Measurements from ENCODE around the gene RPL9.
"Not testable (repeated sequence)": the region's sequence is repeated elsewhere in the genome, so short reads cannot be mapped to it uniquely, and the experiment has no call there.

RPL9 gene

DNA sequence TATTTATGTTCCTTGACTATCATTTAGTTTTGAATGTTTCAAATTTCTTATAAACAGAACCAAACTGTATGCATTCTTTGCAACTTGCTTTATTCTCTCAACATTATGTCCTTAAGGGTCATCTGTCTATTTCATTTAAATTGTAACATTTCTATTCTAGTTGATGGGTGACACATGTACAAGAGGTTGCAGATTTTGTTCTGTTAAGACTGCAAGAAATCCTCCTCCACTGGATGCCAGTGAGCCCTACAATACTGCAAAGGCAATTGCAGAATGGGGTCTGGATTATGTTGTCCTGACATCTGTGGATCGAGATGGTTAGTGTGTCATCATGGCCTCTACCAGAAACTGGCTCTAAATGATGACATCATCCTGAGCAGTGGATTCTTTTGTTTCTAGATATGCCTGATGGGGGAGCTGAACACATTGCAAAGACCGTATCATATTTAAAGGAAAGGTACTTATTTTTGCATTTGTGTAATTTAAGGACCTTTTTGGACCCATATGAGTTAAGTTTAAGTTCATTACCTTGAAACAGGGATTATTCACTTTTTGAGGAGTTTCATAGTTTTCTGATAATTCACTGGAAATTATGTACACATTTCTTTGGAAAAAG, 6.3 kb upstream of the RPL9 start:
- peak overlapping the region; percentile 49; the same call in 1 of the 2 replicates for H3K27ac ChIP-seq (ENCODE audit: low read depth, low read length)
- peak overlapping the region; percentile 54 for H2AFZ ChIP-seq (ENCODE audit: low read length, unreplicated experiment)
- no peak overlapping the region; the same call in 1 of the 2 replicates for H3K4me3 ChIP-seq (ENCODE audit: low read depth, low read length)
- H3K36me3 ChIP-seq (ENCODE audit: insufficient read depth, low read length): peaks cover 10% of the 10 kb centered on the region
- peaks cover 12% of the 10 kb centered on the region for H3K79me2 ChIP-seq (ENCODE audit: control insufficient read depth, insufficient read depth, low read length, unreplicated experiment)
- peaks cover 7% of the 10 kb centered on the region for H3K4me1 ChIP-seq (ENCODE audit: control insufficient read depth, insufficient read depth, low read length, unreplicated experiment)
- H3K27me3 ChIP-seq (ENCODE audit: insufficient read depth, low read length): no peaks in the 10 kb centered on the region

DNA sequence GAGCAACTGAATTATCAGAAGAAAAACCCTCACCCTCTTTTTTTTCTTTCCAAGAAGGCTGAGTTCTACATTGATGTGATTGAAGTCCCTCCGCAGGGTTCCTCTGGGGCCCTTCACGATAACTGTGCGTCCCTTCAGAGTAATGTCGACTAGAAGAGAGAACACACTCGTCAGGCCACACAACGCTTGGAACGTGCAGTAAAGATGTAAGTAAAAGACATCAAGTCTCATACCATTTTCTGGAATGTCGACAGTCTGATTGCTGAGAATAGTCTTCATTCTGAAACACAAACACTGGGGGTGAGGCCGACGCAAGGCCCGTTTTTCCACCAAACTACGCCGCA, 589 bp downstream of the RPL9 start:
- peak overlapping the region; percentile 93 for H3K4me3 ChIP-seq (ENCODE audit: low read depth, low read length)
- peaks cover 25% of the 10 kb centered on the region for H3K4me1 ChIP-seq (ENCODE audit: control insufficient read depth, insufficient read depth, low read length, unreplicated experiment)
- H2AFZ ChIP-seq (ENCODE audit: low read length, unreplicated experiment); H3K27me3 ChIP-seq (ENCODE audit: insufficient read depth, low read length): not testable (repeated sequence)
- peak overlapping the region; percentile 86 for H3K27ac ChIP-seq (ENCODE audit: low read depth, low read length)
- H3K79me2 ChIP-seq (ENCODE audit: control insufficient read depth, insufficient read depth, low read length, unreplicated experiment): peaks cover 55% of the 10 kb centered on the region
- peaks cover 54% of the 10 kb centered on the region for H3K36me3 ChIP-seq (ENCODE audit: insufficient read depth, low read length)

DNA sequence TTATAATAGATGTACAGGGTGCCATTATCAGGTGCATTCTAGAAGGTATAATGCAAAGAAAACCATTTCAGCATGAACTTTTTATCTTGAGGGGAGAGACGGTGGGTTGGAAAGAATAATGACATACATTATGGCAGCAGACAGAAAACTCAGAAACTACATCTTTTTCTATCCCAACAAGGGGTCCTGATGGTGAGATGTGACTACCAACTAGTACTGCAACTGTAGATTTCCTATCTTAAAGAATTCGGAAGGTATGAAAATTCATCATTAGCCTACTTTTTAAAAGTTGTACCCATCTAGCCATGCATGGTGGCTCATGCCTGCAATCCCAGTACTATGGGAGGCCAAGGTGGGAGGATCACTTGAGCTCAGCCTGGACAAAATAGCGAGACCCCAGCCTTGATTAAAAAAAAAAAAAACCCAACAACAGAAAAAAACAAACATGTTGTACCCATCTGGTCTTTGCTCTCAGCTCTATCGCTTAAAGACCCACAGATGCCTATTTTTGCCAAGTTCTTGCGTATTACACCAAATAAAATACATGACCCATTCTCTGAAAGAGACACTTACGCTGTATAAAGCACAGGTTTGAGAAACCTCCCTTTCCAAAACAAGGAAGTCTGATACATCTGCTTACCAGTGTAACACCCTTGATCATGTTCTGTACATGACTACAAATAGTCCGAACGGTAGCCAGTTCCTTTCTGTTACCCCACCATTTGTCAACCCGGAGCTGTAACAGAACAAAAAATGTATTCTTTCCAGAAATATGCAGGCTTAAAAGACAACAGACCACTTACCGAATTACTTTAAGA, 1.6 kb downstream of the RPL9 start:
- H2AFZ ChIP-seq (ENCODE audit: low read length, unreplicated experiment): no peak overlapping the region
- H3K4me3 ChIP-seq (ENCODE audit: low read depth, low read length): peak overlapping the region; percentile 93
- peaks cover 55% of the 10 kb centered on the region for H3K79me2 ChIP-seq (ENCODE audit: control insufficient read depth, insufficient read depth, low read length, unreplicated experiment)
- H3K27me3 ChIP-seq (ENCODE audit: insufficient read depth, low read length): no peaks in the 10 kb centered on the region
- H3K36me3 ChIP-seq (ENCODE audit: insufficient read depth, low read length): peaks cover 63% of the 10 kb centered on the region
- H3K27ac ChIP-seq (ENCODE audit: low read depth, low read length): no peak overlapping the region
- H3K4me1 ChIP-seq (ENCODE audit: control insufficient read depth, insufficient read depth, low read length, unreplicated experiment): peaks cover 25% of the 10 kb centered on the region

DNA sequence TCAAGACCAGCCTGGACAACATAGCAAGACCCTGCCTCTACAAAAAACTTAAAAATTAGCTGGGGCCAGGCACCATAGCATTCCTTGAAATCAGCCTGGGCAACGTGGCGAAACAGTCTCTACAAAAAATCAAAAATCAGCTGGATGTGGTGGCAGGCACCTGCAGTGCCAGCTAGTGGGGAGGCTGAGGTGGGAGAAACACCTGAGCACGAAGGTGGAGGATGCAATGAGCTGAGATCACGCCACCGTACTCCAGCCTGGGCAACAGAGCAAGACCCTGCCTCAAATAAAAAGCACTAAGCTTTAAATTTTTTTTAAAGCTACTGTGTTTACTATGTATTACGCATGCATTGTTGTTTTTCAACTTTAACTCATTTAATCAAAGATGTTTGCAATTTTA, 3.2 kb downstream of the RPL9 start:
- H3K4me3 ChIP-seq (ENCODE audit: low read depth, low read length): peak overlapping the region; percentile 93
- H3K27me3 ChIP-seq (ENCODE audit: insufficient read depth, low read length): no peaks in the 10 kb centered on the region
- no peak overlapping the region for H3K27ac ChIP-seq (ENCODE audit: low read depth, low read length)
- H2AFZ ChIP-seq (ENCODE audit: low read length, unreplicated experiment): no peak overlapping the region
- H3K36me3 ChIP-seq (ENCODE audit: insufficient read depth, low read length): peaks cover 72% of the 10 kb centered on the region
- H3K4me1 ChIP-seq (ENCODE audit: control insufficient read depth, insufficient read depth, low read length, unreplicated experiment): peaks cover 19% of the 10 kb centered on the region
- H3K79me2 ChIP-seq (ENCODE audit: control insufficient read depth, insufficient read depth, low read length, unreplicated experiment): peaks cover 47% of the 10 kb centered on the region

DNA sequence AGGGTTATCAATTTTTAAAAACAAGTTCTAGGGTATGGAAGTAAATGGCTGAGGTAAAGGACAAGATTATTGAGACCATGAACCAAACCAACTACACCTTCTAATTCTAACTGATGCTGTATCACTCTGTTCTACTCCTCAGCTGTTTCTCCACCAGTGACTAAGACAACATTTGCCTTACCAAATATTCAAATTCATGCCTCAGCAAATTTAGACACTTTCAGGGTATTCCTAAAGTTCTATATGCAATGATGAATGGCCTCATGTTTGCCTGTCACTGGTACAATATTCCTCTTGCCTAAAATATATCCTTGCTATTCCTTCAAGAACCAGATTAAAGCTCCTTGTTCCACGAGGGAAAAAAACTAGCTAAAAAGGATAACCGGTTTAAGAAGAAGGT, 5.0 kb downstream of the RPL9 start:
- peaks cover 39% of the 10 kb centered on the region for H3K79me2 ChIP-seq (ENCODE audit: control insufficient read depth, insufficient read depth, low read length, unreplicated experiment)
- H3K4me1 ChIP-seq (ENCODE audit: control insufficient read depth, insufficient read depth, low read length, unreplicated experiment): peaks cover 18% of the 10 kb centered on the region
- H3K36me3 ChIP-seq (ENCODE audit: insufficient read depth, low read length): peaks cover 73% of the 10 kb centered on the region
- no peaks in the 10 kb centered on the region for H3K27me3 ChIP-seq (ENCODE audit: insufficient read depth, low read length)
- H3K27ac ChIP-seq (ENCODE audit: low read depth, low read length): no peak overlapping the region
- H2AFZ ChIP-seq (ENCODE audit: low read length, unreplicated experiment): no peak overlapping the region
- no peak overlapping the region for H3K4me3 ChIP-seq (ENCODE audit: low read depth, low read length)

DNA sequence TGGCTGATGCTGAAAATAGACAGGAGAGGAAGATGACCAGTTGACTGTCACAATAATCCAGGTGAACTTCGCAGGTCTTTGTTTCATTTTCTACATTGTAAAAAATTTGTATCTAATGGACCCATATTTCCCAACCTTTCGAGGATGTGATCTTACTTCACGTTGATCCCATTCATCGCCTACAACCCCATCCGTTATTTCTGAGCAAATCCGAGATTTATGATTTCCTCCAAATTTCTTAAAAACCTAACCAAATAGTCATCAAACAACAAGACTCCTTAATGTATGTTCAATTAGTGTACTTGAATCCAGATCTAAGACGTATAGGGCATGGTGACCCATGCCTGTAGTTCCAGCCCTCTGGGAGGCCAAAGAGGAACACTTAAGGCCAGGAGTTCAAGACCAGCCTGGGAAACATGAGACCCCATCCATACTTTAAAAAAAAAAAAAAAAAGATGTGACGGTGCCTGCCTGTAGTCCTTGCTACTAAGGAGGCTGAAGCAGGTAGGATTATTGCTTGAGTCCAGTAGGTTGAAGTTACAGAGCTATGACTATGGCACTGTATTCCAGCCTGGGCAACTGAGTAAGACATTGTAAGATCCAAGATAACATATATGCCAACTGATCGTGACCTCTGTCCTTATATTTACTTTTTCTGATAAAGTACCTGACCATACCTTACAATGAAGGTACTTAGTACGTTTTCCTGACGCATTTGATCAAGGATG, 5.7 kb downstream of the RPL9 start:
- Histone ChIP-seq H3K36me3 (ENCODE audit: insufficient read depth, low read length) (peaks cover 71% of the 10 kb centered on the region), H2AFZ (ENCODE audit: low read length, unreplicated experiment) (no peak overlapping the region), H3K79me2 (ENCODE audit: control insufficient read depth, insufficient read depth, low read length, unreplicated experiment) (peaks cover 32% of the 10 kb centered on the region), H3K27me3 (ENCODE audit: insufficient read depth, low read length) (no peaks in the 10 kb centered on the region), H3K4me3 (ENCODE audit: low read depth, low read length) (no peak overlapping the region), H3K27ac (ENCODE audit: low read depth, low read length) (no peak overlapping the region), H3K4me1 (ENCODE audit: control insufficient read depth, insufficient read depth, low read length, unreplicated experiment) (peaks cover 18% of the 10 kb centered on the region)

DNA sequence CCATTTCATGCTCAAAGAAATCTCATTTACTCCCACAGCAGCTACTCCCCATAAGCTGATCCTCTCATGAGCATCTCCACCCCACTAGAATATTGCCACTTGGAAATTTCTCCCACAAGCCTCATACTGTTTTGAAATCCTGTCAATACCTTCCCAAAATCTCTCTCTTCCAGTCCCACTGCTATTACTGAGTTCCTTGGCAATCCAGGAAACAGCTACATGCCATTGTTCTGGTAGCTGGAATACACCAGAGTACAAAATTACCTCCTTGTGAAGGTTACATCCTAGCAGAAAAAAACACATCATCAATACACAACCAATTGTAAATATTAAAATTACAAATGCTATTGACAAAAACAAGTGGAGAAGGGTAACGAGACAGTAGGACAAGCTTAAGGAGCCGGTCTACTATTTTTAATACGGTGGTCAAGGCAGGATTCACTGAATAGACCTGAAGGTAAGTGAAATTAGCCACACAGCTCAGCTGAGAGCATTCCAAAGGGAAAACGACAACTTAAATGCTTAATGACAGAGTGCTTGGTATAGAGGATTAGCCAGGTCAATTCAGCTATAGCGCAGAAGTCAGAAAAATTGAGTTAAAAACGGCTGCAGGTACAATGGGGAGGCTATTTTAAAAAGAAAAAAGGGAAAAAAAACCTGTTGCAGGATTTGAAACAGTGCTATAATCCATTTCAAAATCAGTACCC, 6.4 kb downstream of the RPL9 start:
- Histone ChIP-seq H2AFZ (ENCODE audit: low read length, unreplicated experiment) (no peak overlapping the region), H3K27ac (ENCODE audit: low read depth, low read length) (no peak overlapping the region), H3K36me3 (ENCODE audit: insufficient read depth, low read length) (peaks cover 64% of the 10 kb centered on the region)

DNA sequence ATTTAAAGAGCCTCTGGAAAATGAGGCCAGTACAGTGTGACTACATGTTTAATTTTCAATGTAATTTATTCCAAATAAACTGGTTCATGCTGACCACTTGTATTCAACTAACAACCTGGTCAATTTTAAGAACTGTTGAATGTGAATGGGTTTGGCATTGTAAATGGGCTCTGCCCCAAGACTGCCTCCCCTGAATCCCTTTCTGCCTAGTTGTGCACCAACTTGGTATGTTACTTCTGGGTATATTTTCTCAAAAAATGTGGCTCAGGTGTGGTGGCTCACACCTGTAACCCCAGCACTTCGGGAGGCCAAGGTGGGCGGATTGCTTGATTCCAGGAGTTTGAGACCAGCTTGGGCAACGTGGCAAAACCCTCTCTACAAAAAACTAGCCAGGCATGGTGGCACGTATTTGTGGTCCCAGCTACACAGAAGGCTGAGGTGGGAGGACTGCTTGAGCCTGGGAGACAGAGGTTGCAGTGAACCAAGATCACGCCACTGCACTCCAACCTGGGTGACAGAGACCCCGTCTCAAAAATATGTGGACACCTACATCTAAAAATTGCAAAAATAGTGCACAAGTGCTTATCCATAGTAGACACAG, 7.2 kb downstream of the RPL9 start:
- no peak overlapping the region for H2AFZ ChIP-seq (ENCODE audit: low read length, unreplicated experiment)
- peaks cover 56% of the 10 kb centered on the region for H3K36me3 ChIP-seq (ENCODE audit: insufficient read depth, low read length)
- H3K4me1 ChIP-seq (ENCODE audit: control insufficient read depth, insufficient read depth, low read length, unreplicated experiment): peaks cover 11% of the 10 kb centered on the region
- H3K79me2 ChIP-seq (ENCODE audit: control insufficient read depth, insufficient read depth, low read length, unreplicated experiment): peaks cover 17% of the 10 kb centered on the region
- no peaks in the 10 kb centered on the region for H3K27me3 ChIP-seq (ENCODE audit: insufficient read depth, low read length)
- no peak overlapping the region for H3K4me3 ChIP-seq (ENCODE audit: low read depth, low read length)
- no peak overlapping the region for H3K27ac ChIP-seq (ENCODE audit: low read depth, low read length)

More for the DNA sequence above, 6.4 kb downstream of the RPL9 start:
- no peak overlapping the region for H3K4me3 ChIP-seq (ENCODE audit: low read depth, low read length)
- H3K79me2 ChIP-seq (ENCODE audit: control insufficient read depth, insufficient read depth, low read length, unreplicated experiment): peaks cover 25% of the 10 kb centered on the region
- no peaks in the 10 kb centered on the region for H3K27me3 ChIP-seq (ENCODE audit: insufficient read depth, low read length)
- peaks cover 18% of the 10 kb centered on the region for H3K4me1 ChIP-seq (ENCODE audit: control insufficient read depth, insufficient read depth, low read length, unreplicated experiment)

DNA sequence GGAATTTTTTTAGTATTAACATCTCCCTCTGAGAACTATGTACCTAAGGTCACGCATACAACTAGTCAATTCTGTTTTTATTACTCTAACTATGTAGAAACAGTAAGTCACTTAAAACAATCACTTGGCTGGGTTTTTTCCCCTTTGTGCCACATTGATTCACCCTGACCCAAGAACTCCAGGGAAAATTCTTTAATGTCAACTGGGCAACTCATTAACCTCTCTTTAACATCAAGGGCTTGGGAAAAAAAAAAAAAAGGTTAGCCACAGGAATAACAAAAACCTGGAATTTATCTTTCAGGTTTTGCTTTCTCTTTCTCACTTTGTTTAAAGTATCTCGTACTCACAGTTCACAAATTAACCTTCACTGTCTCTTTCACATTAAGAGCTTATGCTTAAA, 8.1 kb downstream of the RPL9 start:
- peaks cover 2% of the 10 kb centered on the region for H3K4me1 ChIP-seq (ENCODE audit: control insufficient read depth, insufficient read depth, low read length, unreplicated experiment)
- H3K27me3 ChIP-seq (ENCODE audit: insufficient read depth, low read length): no peaks in the 10 kb centered on the region
- no peak overlapping the region for H3K4me3 ChIP-seq (ENCODE audit: low read depth, low read length)
- H3K27ac ChIP-seq (ENCODE audit: low read depth, low read length): 0 out of 2 replicates have a peak overlapping the region, but pooled peaks have one; percentile 20
- peaks cover 47% of the 10 kb centered on the region for H3K36me3 ChIP-seq (ENCODE audit: insufficient read depth, low read length)
- H2AFZ ChIP-seq (ENCODE audit: low read length, unreplicated experiment): no peak overlapping the region
- peaks cover 8% of the 10 kb centered on the region for H3K79me2 ChIP-seq (ENCODE audit: control insufficient read depth, insufficient read depth, low read length, unreplicated experiment)

Measured in ACC112 (cell line).